ENCODE results near the gene KBTBD4. TPM values are rescaled to one million over a fixed set of nuclear protein-coding genes. Genes with fewer than 3 reads are reported as not detected.

KBTBD4 gene
- total and polyA plus RNA-seq, 2 of the 13 experiments (the other 11 are each of a cell fraction or from before 2014, with no cell fraction given) = 8.5 to 12.8 TPM

DNA sequence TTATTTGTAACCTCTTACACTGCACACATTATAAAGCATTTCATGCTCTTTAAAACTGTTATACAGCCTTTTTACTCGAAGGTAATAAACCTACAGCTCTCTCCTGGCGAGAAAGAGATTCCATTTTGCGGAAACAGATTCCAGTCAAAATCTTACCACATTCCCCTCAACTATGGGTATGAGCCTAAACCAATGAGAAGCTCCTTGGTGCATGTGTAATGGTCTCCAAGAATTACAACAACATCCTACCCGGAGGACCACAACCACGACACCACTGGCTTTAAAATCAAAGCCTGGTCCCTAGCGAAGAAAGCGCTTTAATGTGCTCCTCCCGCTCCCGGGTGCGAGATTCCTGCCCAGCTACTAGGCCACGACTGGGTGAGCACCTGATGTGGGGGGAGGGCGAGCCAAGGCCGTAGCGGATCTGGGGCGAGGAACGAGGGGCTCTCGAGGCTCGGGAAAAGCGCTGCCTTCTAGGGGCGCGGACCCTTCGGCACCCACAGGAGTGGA, 26.7 kb downstream of the KBTBD4 start (continued):
- TF ChIP-seq HOXA9 (CRISPR knock-in tag; IDR thresholded peaks at IDR 0.05; ENCODE audit: borderline replicate concordance) (no peak), ZNF629 (CRISPR knock-in tag; conservative IDR thresholded peaks at IDR 0.05) (no peak), ZFY (CRISPR knock-in tag; IDR thresholded peaks at IDR 0.05) (no peak), FIP1L1 (IDR thresholded peaks at IDR 0.05; ENCODE audit: borderline replicate concordance, insufficient read depth, low read depth, low read length) (no peak), ZNF260 (CRISPR knock-in tag; IDR thresholded peaks at IDR 0.05; ENCODE audit: borderline replicate concordance, low read depth) (no peak), TBP (CRISPR knock-in tag; IDR thresholded peaks at IDR 0.05) (no peak), ZSCAN21 (CRISPR knock-in tag; IDR thresholded peaks at IDR 0.05; ENCODE audit: borderline replicate concordance) (no peak), ZNF619 (CRISPR knock-in tag; IDR thresholded peaks at IDR 0.05) (0 out of 2 replicates have a peak, but pooled peaks have one; percentile 66), ZNF326 (CRISPR knock-in tag; IDR thresholded peaks at IDR 0.05; ENCODE audit: borderline replicate concordance) (no peak), ZNF615 (CRISPR knock-in tag; IDR thresholded peaks at IDR 0.05; ENCODE audit: borderline replicate concordance) (no peak), SSRP1 (CRISPR knock-in tag; IDR thresholded peaks at IDR 0.05) (no peak), HMG20A (CRISPR knock-in tag; IDR thresholded peaks at IDR 0.05; ENCODE audit: borderline replicate concordance) (no peak), RBM22 (optimal IDR thresholded peaks at IDR 0.05; ENCODE audit: low read length) (no peak), JARID2 (CRISPR knock-in tag; IDR thresholded peaks at IDR 0.05; ENCODE audit: insufficient replicate concordance) (no peak), POLR2A (IDR thresholded peaks at IDR 0.05; ENCODE audit: insufficient read depth in 1 of 2, low read depth in 2 of 2, low read length in 2 of 2) (no peak), ATM (IDR thresholded peaks at IDR 0.05; ENCODE audit: borderline replicate concordance) (no peak), ZFX (CRISPR knock-in tag; IDR thresholded peaks at IDR 0.05; ENCODE audit: low read depth) (no peak)
- TF ChIP-seq, protein P1, sequence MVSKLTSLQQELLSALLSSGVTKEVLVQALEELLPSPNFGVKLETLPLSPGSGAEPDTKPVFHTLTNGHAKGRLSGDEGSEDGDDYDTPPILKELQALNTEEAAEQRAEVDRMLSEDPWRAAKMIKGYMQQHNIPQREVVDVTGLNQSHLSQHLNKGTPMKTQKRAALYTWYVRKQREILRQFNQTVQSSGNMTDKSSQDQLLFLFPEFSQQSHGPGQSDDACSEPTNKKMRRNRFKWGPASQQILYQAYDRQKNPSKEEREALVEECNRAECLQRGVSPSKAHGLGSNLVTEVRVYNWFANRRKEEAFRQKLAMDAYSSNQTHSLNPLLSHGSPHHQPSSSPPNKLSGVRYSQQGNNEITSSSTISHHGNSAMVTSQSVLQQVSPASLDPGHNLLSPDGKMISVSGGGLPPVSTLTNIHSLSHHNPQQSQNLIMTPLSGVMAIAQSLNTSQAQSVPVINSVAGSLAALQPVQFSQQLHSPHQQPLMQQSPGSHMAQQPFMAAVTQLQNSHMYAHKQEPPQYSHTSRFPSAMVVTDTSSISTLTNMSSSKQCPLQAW (CRISPR knock-in tag; IDR thresholded peaks at IDR 0.05) = no peak
- TF ChIP-seq, protein P2, sequence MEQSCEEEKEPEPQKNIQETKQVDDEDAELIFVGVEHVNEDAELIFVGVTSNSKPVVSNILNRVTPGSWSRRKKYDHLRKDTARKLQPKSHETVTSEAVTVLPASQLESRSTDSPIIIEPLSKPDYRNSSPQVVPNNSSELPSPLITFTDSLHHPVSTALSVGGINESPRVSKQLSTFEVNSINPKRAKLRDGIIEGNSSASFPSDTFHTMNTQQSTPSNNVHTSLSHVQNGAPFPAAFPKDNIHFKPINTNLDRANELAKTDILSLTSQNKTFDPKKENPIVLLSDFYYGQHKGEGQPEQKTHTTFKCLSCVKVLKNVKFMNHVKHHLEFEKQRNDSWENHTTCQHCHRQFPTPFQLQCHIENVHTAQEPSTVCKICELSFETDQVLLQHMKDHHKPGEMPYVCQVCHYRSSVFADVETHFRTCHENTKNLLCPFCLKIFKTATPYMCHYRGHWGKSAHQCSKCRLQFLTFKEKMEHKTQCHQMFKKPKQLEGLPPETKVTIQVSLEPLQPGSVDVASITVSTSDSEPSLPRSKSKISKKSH (CRISPR knock-in tag; IDR thresholded peaks at IDR 0.05; ENCODE audit: borderline replicate concordance) = 0 out of 2 replicates have a peak, but pooled peaks have one; percentile 57
- TF ChIP-seq, protein P3, sequence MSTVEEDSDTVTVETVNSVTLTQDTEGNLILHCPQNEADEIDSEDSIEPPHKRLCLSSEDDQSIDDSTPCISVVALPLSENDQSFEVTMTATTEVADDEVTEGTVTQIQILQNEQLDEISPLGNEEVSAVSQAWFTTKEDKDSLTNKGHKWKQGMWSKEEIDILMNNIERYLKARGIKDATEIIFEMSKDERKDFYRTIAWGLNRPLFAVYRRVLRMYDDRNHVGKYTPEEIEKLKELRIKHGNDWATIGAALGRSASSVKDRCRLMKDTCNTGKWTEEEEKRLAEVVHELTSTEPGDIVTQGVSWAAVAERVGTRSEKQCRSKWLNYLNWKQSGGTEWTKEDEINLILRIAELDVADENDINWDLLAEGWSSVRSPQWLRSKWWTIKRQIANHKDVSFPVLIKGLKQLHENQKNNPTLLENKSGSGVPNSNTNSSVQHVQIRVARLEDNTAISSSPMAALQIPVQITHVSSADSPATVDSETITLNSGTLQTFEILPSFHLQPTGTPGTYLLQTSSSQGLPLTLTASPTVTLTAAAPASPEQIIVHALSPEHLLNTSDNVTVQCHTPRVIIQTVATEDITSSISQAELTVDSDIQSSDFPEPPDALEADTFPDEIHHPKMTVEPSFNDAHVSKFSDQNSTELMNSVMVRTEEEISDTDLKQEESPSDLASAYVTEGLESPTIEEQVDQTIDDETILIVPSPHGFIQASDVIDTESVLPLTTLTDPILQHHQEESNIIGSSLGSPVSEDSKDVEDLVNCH (CRISPR knock-in tag; IDR thresholded peaks at IDR 0.05) = no peak
- TF ChIP-seq, protein P4, sequence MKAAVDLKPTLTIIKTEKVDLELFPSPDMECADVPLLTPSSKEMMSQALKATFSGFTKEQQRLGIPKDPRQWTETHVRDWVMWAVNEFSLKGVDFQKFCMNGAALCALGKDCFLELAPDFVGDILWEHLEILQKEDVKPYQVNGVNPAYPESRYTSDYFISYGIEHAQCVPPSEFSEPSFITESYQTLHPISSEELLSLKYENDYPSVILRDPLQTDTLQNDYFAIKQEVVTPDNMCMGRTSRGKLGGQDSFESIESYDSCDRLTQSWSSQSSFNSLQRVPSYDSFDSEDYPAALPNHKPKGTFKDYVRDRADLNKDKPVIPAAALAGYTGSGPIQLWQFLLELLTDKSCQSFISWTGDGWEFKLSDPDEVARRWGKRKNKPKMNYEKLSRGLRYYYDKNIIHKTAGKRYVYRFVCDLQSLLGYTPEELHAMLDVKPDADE (CRISPR knock-in tag; IDR thresholded peaks at IDR 0.05) = no peak
- TF ChIP-seq, protein P5, sequence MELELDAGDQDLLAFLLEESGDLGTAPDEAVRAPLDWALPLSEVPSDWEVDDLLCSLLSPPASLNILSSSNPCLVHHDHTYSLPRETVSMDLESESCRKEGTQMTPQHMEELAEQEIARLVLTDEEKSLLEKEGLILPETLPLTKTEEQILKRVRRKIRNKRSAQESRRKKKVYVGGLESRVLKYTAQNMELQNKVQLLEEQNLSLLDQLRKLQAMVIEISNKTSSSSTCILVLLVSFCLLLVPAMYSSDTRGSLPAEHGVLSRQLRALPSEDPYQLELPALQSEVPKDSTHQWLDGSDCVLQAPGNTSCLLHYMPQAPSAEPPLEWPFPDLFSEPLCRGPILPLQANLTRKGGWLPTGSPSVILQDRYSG (CRISPR knock-in tag; IDR thresholded peaks at IDR 0.05) = no peak
- TF ChIP-seq, protein P6, sequence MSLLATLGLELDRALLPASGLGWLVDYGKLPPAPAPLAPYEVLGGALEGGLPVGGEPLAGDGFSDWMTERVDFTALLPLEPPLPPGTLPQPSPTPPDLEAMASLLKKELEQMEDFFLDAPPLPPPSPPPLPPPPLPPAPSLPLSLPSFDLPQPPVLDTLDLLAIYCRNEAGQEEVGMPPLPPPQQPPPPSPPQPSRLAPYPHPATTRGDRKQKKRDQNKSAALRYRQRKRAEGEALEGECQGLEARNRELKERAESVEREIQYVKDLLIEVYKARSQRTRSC (CRISPR knock-in tag; IDR thresholded peaks at IDR 0.05; ENCODE audit: low read depth) = no peak
